G401 (cell line): ENCODE results near the gene RHBG. TPM values are rescaled to one million over a fixed set of nuclear protein-coding genes. Genes with fewer than 3 reads are reported as not detected.

Experiments
- DNase-seq: peaks from one replicate; pipeline ENCODE4 v3.0.0-alpha.2; 2015; ENCODE audit warnings: low spot score
- in situ Hi-C: cut with HindIII; loops from 2 replicates; pipeline ENCODE4 v1.10.0; 2016; ENCODE audit warnings: low sequenced_read_pairs, mixed read lengths
- total RNA-seq: library from RNA; depleted of rRNA; stranded (reverse); fragments of >200 nt; shearing (Covaris generic); gene quantifications from 2 replicates; pipeline ENCODE4 v1.2.3, GENCODE V29; 2014

Gene RHBG
- total RNA-seq, 1 experiment from 2014 or later, result 3.5 TPM

DNA sequence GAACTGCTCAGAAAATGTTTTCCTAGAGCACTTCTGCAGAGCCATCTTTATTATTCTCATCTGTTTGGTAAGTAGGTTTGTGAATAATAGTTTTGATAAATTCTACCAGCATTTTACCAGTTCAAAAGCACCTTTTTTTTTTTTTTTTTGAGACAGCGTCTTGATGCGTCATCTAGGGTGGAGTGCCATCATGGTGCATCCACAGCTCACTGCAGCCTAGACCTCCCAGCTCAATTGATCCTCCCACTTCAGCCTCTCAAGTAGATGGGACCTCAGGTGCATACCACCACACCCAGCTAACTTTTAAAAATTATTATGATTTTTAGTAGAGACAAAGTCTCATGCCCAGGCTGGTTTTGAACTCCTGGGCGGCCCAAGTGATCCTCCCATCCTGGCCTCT is 9.8 kb upstream of the RHBG start:
- no peak for DNase-seq
- in situ Hi-C loops, result no loop called here

DNA sequence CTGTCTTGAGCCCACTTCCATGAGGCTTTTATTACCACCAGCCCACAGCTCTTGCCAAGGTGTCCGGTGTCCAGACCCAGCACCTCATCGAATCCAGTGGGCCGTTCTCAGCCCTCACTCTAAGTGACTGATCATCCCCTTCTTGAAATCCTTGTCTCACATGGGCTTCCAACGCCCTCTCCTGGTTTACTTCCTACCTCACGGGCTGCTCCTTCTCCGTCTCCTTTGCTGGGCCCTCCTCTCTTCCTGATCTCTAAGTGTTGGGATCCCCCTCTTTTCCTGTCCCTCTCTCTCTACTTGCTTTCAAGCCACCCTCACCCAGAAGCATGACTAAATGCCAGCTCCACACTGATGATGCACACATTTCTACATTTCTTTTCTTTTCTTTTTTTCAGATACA is 9.0 kb upstream of the RHBG start:
- in situ Hi-C loops, result no loop called here
- no peak for DNase-seq

DNA sequence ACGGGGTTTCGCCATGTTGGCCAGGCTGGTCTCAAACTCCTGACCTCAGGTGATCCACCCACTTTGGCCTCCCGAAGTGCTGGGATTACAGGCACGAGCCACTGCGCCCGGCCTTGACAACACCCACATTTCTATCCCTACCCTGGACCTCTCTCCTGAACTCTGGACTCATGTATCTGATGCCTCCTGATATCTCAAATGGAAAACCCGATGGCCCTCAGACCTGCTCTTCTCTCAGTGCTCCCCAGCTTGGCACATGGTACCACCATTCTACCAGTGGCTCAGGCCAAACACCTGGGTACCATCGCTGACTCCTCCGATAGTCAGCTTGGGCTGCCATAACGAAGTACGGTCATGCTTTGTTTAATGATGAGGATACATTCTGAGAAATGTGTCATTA is 8.5 kb upstream of the RHBG start:
- in situ Hi-C loops, result no loop called here
- DNase-seq, result no peak

DNA sequence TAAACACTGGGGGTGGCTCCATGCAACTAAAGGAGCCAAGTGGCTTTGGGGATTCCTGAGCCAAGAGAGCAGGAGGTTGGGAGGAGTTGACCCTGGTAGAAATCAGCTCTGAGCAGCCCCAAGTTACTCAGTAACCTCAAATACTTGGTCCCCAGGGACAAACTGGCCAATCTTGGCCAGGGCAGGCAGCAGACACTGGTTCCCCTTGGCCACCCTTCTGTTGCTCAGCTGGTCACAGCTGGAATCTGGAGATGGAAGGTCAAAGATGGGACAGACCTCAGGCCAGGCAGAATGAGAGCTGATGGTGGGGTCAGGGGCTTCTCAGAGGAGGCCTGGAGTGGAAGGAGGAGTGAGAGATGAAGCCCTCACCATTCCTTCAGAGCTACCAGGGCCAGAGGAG is 3.3 kb upstream of the RHBG start:
- DNase-seq, result no peak

GRCh38 chr1:156366378-156367166 is 2.4 kb upstream of the RHBG start:
- no peak for DNase-seq
- in situ Hi-C loops, result no loop called here

More for the DNA sequence above, 3.3 kb upstream of the RHBG start:
- in situ Hi-C loops, result no loop called here

DNA sequence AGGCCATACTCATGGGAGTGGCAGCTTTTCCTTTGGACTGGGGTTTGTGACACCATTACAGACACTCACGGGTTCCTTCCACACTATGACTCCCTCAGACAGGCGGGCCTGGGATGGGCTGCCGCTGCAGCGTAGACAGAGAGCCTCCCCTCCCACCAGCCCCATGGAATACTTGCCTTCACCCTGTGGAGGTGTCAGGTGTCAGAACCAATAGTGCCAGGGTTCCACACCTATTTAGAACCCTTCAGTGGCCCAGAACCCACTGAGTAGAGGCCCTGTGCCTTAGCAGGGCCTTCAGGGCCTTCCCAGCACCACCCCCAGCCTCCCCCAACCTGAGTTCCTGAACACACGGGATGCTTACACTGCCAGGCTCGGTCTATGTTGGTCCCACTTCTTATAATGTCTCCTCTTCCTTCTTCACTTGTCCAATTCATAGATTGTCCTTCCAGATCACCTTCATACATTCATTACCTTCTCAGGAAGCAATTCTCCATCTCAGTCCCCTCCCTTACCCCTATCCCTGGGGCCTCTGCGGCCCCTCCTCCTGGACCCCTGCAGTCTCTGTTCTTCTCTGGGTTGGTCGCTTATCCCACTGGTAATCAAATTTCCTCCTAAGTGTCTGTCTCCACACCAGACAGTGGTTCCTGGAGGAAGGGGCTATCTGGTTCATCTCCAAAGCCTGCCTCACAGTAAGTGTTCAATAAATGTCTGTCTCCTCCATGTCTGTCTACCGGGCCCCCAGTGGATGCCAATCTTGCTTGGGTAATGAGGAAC is 1.4 kb upstream of the RHBG start:
- no peak for DNase-seq
- in situ Hi-C loops, result no loop called here

GRCh38 chr1:156368157-156368658 is 803 bp upstream of the RHBG start:
- no peak for DNase-seq
- in situ Hi-C loops, result no loop called here

GRCh38 chr1:156369685-156370286 is 775 bp downstream of the RHBG start:
- in situ Hi-C loops, result loop anchor here (5.0 kb wide), 1 partner anchor 63 kb away; no protein-coding TSS in a partner anchor
- peak; percentile 43 for DNase-seq

DNA sequence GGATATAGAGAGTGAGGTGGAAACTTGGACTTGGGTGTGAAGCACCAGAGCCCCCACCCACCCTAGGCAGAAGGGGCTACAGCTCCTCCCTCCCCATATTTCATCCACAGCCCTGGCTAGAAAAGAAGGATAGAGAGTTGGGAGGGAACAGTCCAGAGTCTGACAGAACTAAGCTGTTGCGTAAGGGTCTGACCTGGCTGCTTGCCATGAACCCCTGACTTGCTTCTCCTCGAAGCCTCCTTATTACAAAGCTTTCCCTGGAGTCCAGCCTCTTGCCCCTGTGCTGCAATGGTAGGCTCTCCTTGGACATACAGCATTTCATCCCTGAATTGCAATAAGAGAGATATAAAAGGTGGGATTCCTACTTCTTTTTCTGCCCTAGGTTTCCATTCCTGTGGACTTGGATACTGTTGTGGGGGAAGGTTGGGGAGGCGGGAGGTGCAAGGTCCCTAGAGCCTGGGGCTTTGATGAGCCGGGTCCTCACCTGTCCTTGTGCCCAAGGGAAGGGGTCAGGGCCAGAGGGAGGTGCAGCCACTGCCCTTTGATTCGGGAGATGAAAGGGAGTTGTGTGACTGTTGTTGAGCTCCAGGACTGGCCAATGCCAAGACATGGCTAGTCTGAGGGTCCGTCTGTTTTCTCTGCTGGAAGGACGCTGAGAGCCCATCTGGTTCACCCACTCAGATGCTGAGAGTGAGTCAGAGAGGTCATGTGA is 2.7 kb downstream of the RHBG start:
- peak; percentile 93 for DNase-seq
- in situ Hi-C loops, result loop anchor here (5.0 kb wide), 1 partner anchor 61 kb away; no protein-coding TSS in a partner anchor

- in situ Hi-C loops, result loop anchor here (5.0 kb wide), 1 partner anchor 60 kb away; no protein-coding TSS in a partner anchor
- no peak for DNase-seq
Observed at GRCh38 chr1:156372265-156372586, 3.2 kb downstream of the RHBG start.

DNA sequence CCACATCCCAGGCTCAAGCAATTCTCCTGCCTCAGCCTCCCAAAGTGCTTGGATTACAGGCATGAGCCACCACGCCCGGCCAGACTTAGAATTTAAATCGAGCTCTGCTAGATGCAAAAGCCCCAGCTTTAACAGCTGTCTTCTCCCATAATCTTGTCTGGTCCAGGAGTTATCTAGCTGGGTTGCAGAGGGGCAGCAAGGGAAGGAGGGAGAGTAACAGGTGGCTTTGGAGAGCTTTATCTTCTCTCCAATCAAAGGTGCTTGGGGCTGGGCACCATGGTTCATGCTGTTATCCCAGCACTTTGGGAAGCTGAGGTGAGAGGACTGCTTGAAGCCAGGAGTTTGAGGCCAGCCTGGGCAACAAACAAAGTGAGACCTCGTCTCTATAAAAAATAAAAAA is 3.9 kb downstream of the RHBG start:
- in situ Hi-C loops, result loop anchor here (5.0 kb wide), 1 partner anchor 59 kb away; no protein-coding TSS in a partner anchor
- DNase-seq, result no peak

DNA sequence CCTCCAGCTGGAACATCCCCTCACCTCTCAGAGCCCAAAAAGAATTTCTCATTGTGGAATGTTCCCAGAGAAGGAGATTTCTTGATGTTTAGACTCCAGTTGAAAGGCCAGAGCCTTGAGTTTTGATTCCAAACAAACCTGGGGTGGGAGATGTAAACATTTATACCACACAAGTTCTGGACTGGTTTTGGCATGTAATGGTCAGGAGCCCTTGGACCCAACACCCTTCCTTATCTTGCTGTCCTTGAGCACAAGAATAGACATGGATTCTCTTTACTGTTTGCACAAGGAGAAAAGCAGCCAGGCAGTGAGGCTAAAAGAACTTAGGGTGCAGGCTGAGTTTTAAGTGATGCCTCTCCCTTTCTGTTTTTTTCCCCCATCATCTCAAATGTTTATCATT is 4.5 kb downstream of the RHBG start:
- in situ Hi-C loops, result loop anchor here (5.0 kb wide), 1 partner anchor 59 kb away; no protein-coding TSS in a partner anchor

GRCh38 chr1:156376146-156376545 is 7.1 kb downstream of the RHBG start:
- no peak for DNase-seq
- in situ Hi-C loops, result no loop called here

More for the DNA sequence above, 4.5 kb downstream of the RHBG start:
- no peak for DNase-seq

- in situ Hi-C loops, result no loop called here
- DNase-seq, result no peak
Observed at GRCh38 chr1:156376958-156377919, 8.2 kb downstream of the RHBG start.

GRCh38 chr1:156378557-156378956 is 9.5 kb downstream of the RHBG start:
- DNase-seq, result peak; percentile 51
- in situ Hi-C loops, result no loop called here

- no peak for DNase-seq
- in situ Hi-C loops, result no loop called here
Observed at GRCh38 chr1:156379420-156380165, 10.6 kb downstream of the RHBG start.

GRCh38 chr1:156382561-156382960 is 13.6 kb downstream of the RHBG start:
- no peak for DNase-seq
- in situ Hi-C loops, result no loop called here
